Inflammatory macrophage treated with lipopolysaccharide for 4 hours (primary cell): ENCODE results near the gene CSNK1D.

ENCODE experiments used
- DNase-seq: peaks from one replicate; pipeline ENCODE4 v3.0.0-alpha.2; 2020

The CSNK1D gene

GRCh38 chr17:82226809-82227628 is 46.5 kb downstream of the CSNK1D start:
- DNase-seq = no peak

GRCh38 chr17:82226146-82226808 is 47.2 kb downstream of the CSNK1D start:
- DNase-seq = no peak

DNA sequence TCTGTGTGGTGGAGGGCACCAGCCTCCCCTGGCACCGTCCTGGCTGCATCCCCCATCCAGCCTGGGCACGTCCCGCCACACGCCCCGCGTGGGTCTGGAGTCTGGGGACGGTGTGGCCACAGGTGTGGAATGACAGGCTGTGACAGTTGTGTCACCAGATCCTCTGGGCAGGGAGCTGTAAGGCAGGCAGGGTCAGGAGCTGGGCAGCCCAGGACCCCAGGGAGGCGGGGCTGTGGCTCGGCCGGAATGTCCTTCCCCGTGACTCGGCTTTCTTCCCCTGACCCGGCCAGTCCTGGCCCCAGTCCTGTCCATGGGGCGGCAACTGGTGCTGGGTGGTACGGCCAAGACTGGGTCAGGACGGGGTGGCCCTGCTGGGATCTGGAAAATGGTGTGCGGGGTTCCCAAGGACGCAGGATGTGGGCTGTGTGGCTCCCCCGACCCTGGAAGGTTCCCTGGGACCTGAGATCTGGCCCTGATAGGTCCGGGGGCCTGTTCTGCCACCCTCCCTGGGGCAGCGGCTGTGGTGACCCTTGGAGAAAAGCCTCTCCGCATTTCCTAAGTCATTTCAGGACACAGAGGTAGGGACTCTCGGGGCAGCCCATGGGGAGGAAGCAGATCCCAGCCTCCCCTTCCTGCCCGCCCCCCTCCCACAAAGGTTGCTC is 48.0 kb downstream of the CSNK1D start:
- DNase-seq = no peak

DNA sequence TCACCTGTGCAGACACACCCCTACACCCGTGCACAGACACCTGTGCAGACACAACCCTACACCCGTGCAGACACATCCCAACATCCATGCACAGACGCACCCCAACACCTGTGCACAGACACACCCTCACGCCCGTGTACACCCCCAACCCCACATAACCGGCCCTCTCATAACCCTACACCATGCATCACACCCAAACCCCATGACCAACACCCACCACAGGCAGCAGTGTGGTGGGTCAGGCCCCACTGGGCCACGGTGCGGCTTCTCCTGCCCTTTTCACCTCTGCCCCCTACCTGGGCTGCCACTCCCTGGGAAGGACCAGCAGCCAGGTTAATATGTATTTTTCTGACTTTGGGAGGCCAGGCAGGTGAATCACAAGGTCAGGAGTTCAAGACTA is 48.8 kb downstream of the CSNK1D start:
- DNase-seq = no peak

GRCh38 chr17:82223517-82223916 is 50.0 kb downstream of the CSNK1D start:
- no peak for DNase-seq

GRCh38 chr17:82222816-82223215 is 50.7 kb downstream of the CSNK1D start:
- peak; percentile 23 for DNase-seq

DNA sequence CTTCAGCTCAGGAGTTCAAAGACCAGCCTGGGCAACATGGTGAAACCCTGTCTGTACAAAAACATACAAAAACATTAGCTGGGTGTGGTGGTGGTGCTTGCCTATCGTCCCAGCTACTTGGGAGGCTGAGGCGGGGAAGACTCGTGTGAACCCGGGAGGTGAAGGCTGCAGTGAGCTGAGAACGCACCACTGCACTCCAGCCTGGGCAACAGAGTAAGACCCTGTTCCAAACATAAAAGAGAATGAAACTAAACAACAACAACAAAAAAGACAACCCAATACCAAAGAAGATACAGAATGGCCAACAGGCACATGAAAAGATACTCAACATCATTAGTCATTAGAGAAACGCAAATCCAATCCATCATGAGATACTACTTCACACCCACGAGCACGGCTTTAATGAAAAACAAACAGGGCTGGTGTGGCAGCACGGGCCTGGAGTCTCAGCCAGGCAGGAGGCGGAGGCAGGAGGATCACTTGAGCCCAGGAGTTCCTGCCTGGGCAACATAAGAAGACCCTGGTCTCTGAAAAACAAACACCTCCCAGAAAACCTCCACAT is 52.1 kb downstream of the CSNK1D start:
- no peak for DNase-seq

DNA sequence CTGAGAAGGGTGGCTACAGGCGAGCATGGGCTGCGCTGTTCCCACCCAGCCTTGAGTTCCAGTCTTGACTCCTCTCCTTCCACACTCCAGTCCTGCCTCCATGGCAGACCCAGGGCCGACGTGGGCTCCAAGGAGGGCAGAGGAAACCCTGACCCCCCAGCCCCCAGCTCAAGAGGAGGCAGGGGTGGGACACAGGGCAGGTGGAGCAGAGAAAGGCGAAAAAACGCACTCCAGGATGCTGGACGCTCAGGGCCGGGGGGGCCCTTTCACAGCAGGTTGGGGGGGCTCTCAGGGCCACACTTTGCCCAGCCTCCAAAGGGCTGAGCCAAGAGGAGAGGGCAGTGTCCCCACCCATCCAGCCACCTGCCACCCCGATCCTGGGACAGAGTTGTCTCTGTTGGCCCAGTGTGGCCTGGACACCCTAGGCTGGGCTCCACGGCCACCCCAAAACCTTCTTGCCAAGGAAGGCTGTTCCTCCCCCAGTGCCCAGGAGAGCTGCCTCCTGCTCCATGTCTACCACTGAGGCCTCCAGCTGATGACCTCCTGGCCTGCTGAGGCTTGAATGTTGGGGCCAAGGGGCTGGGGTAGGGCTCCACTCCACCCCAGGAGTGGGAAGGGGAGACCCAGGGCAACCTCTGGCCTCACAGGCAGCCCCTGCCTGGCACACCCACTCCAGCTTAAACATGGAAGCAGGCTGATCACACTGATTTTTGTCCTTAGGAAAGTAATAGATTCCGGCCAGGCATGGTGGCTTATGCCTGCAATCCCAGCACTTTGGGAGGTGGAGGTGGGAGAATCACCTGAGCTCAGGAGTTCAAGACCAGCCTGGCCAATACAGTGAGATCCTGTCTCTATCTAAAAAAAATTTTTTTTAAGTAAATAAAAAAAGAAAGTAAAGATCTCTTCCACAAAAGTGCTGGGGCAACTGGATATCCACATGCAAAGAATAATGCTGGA is 53.5 kb downstream of the CSNK1D start:
- DNase-seq = no peak

DNA sequence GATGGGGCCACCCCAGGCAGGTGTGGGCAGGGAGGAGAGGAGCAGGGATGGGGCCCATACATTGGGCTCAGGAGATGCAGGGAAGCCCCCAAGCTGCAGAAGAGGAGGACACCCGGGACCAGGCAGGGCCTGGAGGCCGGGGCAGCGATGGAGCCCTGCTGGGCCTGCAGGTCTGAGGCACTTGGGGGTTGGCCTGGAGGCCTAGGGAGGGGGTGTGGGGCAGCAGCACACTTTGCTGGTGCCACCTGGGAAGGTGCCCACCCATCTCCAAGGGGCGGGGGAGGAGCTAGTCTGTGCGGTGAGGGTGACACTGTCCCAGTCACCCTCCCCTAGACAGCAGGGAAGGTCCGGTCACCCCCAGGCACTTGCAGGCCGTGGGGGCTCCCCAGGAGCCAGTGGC is 54.4 kb downstream of the CSNK1D start:
- no peak for DNase-seq

DNA sequence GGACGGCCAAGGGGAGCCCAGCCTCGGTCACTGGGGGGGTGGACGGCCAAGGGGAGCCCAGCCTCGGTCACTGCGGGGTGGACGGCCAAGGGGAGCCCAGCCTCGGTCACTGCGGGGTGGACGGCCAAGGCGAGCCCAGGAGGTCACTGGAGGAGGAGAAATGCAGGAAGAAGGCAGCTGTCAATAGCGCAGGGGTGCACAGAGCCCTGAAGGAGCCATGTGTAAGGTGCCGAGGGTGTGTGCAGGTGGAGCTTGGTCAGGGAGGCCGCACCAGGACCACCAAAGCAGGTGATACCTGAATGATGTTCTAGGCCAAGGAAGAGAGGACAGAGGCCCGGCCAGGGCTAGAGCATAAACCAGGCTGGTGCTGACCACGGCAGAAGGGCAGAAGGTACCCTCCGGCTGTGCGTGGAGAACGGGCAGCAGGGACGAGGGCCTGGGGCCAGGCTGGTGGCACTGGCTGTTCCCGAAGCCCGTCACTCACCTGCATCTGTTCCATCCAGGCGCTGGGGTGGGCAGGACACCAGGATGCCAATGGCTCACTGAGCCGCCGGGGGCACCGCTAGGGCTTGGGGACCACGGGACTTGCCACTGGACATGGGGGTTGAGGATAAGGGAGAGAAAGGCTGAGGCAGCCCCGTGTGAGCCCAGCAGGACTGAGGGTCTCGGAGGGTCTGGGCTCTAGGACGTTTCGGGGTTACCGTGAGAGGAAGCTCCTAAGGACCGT is 55.0 kb downstream of the CSNK1D start:
- DNase-seq = no peak

DNA sequence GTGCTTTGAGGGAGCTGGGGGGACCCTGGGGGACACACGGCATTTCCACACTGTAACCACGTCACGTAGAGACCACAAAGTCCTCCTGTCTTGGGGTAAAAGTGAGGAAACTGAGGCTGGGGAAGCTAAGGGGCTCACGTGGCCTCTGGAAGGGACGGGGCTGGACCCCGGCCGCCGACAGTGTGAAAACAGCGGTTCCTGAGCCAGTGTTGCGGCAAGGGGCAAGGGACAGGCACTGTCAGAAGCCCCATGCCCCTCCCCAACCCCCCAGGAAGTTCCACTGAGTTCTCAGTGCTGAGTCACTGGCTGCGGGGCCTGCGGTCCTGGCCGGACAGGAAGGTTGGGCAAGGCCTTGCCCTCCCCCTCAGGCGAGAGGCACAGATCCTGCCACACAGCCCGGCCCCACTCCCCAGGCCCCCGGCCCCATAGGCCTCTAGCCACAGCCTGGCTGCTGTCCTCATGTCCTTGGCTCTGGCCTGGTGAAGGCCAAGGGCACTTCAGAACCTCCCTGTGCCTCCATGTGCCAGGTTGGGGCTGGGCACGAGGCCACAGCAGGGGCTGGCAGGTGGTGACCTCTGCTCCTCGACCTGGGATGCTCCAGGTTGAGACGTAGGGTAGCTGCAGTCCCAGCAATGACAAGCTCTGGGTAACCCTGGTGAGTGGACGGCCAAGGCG is 55.8 kb downstream of the CSNK1D start:
- peak; percentile 88 for DNase-seq

DNA sequence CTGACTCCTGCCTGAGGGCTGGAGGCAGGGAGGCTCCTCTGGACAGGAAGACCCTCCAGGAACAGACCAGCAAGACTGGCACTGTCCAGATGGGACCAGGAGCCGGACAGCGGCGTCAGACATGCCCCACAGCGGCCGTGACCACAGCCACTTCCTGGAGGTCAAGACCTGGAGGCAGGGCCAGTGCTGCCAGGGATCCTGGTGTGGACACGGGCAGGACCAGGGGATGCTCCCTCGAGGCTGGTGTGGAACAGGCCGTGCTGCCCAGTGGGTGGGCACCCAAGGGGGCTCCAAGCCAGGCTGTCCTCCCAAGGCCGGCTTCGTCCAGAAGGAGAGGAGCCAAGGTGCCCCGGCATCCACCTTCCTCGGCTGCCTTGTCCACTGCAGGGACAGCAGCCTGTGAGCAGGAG is 56.4 kb downstream of the CSNK1D start:
- DNase-seq = peak; percentile 44

DNA sequence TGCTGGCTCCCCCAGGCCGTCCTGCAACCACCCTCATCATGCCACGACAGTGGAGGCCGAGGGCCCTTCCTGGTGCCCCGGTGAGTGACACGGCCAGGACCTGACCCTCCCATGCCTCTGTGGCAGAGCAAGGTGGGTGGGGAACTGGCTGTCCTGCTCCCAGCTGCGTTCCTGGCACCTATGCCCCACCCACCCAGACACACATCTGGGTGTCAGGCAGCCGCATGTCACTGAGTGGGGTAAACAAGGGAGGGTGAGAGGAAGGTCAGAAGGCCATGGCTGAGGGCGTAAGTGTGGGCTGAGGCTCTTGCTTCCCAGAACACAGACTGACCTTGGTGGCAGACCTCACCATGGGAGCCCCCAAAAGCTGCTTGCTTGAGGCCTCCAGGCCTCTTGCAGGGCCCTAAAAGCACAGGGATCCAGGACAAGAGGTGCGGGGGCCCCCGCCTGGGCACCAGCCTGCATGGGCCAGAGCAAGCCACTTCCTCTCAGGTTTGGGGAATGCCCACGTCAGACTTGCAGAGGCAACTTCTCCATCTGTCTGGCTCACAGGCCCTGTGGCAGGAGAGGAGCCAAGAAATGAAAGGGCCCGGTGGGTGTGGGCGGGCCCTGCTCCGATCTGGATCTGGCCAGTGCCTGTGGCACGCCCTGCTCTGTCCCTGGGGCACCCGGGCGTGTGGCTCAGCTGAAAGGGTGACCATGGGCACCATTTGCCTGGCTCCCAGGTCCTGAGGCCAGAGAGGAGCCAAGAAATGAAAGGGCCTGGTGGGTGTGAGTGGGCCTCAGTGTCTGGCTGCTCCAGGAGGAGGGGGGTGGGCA is 57.0 kb downstream of the CSNK1D start:
- peak; percentile 99 for DNase-seq

GRCh38 chr17:82215972-82216300 is 57.6 kb downstream of the CSNK1D start:
- DNase-seq = no peak

- DNase-seq = peak; percentile 76
Measured at GRCh38 chr17:82215095-82215971, 58.2 kb downstream of the CSNK1D start.

DNA sequence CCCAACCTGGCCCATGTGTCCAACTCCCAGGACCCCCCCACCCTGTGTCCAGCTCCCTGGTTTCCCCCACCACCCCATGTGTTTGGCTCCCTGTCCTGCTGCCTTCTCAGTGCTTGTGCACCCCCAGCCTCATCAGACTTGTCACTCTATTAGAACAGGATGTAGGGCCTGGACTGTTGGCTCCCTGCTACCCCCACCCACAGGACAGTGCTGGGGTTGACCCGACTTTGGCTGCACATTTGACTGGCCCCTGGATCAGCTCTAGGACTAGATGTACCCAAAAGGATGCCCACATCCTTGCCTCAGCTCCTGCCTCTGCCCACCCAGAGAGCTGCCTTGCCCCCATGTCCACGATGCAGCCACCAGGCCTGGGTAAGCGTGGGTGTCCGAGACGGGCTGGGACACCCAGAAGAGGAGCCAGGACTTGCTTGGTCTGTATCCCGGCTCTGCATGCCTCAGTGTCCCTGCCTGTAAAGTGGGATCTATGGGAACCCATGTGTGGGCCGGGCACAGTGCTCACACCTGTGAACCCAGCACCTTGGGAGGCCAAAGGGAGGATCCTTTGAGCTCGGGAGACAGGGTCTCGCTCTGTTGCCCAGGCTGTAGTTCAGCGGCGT is 59.4 kb downstream of the CSNK1D start:
- no peak for DNase-seq

DNA sequence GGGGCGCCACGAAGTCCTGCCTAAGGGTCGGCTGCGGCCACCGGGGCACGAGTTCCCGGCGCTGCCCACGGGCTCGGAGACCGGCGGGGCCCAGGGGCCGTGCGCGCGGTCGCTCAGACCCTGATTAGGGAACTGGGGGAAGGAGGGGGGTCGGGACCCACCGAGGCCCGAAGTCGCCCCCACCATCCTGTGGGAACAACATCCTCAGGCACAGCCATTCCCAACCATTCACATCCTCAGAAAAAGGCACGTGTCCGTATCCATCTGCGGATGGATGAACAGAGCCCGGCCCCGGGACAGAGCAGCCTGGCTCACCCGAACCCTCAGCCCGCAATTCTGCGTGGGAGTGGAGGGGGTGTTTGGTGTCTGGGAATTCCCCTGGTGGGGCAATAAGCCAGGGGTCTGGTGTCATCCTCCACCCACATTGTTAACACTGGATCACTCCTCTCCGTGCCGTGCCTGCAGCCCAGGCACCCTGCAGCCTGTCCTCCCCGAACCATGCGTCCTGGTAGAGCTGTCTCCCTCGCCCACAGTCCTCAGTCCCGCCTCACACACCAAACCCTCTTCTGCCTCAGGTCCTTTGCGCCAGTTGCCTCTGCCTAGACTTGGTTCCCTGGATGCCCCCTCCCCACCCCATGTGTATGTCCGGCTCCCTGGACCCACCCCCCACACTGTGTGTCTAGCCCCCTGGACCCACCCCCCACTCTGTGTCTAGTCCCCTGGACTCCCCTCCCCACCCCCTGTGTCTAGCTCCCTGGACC is 60.1 kb downstream of the CSNK1D start:
- peak; percentile 96 for DNase-seq
